HepG2 (cell line): Measurements from ENCODE around the gene TCF25. TPM values are rescaled to one million over a fixed set of nuclear protein-coding genes. Genes with fewer than 3 reads are reported as not detected.

Experiments used
- CHD2 ChIP-seq: IDR thresholded peaks from 2 replicates; pipeline ENCODE4 v1.6.1; 2011; ENCODE audit warnings: low read depth, low read length, improper control_type of control experiment
- FIP1L1 ChIP-seq: fragments of 200-400 bp; formaldehyde crosslinking; IDR thresholded peaks from 2 replicates; pipeline ENCODE4 v1.6.1; 2018; ENCODE audit warnings: low read depth, mild to moderate bottlenecking, low read length, moderate library complexity, borderline replicate concordance; ENCODE audit not compliant: insufficient read depth
- KDM5A ChIP-seq: fragments of 200-600 bp; sonication (generic); IDR thresholded peaks from 2 replicates; pipeline ENCODE4 v1.7.0; 2018; ENCODE audit warnings: antibody characterized with exemption, mild to moderate bottlenecking, low read length, borderline replicate concordance
- MLLT10 ChIP-seq: sonication (generic); formaldehyde crosslinking; IDR thresholded peaks from 2 replicates; pipeline ENCODE4 v1.4.0; 2020; ENCODE audit warnings: missing genetic modification reagents
- TCF12 ChIP-seq, 2 experiments: fragments of 450-650 bp in 1 of 2; sonication (generic) in 1 of 2; formaldehyde crosslinking in 1 of 2; IDR thresholded peaks; 2 replicates each; pipeline versions ENCODE4 v1.6.1 to v1.8.0; 2017 to 2022; ENCODE audit warnings: antibody characterized with exemption in 1 of 2, mild to moderate bottlenecking in 1 of 2, missing genetic modification reagents in 1 of 2, moderate library complexity in 1 of 2
- TGIF2 ChIP-seq: IDR thresholded peaks from 2 replicates; pipeline ENCODE4 v1.6.1; 2016; ENCODE audit warnings: control low read depth, missing compliant biosample characterization
- ZBTB8A ChIP-seq: sonication (generic); formaldehyde crosslinking; IDR thresholded peaks from 2 replicates; pipeline ENCODE4 v1.4.0; 2020; ENCODE audit warnings: mild to moderate bottlenecking, low read depth, missing genetic modification reagents, borderline replicate concordance
- ZFP41 ChIP-seq: sonication (generic); formaldehyde crosslinking; IDR thresholded peaks from 2 replicates; pipeline ENCODE4 v1.4.0; 2020; ENCODE audit warnings: mild to moderate bottlenecking, missing genetic modification reagents, borderline replicate concordance
- ZNF230 ChIP-seq: sonication (generic); formaldehyde crosslinking; IDR thresholded peaks from 2 replicates; pipeline ENCODE4 v1.4.0; 2020; ENCODE audit warnings: mild to moderate bottlenecking, missing genetic modification reagents
- ZNF343 ChIP-seq: sonication (generic); formaldehyde crosslinking; IDR thresholded peaks from 2 replicates; pipeline ENCODE4 v1.4.0; 2020; ENCODE audit warnings: mild to moderate bottlenecking, missing genetic modification reagents
- ZNF839 ChIP-seq: sonication (generic); formaldehyde crosslinking; IDR thresholded peaks from 2 replicates; pipeline ENCODE4 v1.4.0; 2020; ENCODE audit warnings: missing genetic modification reagents, mild to moderate bottlenecking, borderline replicate concordance
- ZNF883 ChIP-seq: sonication (generic); formaldehyde crosslinking; IDR thresholded peaks from 2 replicates; pipeline ENCODE4 v1.5.1; 2020; ENCODE audit warnings: mild to moderate bottlenecking, missing genetic modification reagents; ENCODE audit errors: not compliant biosample characterization
- ZSCAN12 ChIP-seq: sonication (generic); formaldehyde crosslinking; IDR thresholded peaks from 2 replicates; pipeline ENCODE4 v1.9.0; 2021; ENCODE audit warnings: mild to moderate bottlenecking, missing genetic modification reagents
- polyA plus RNA-seq, 8 experiments: library from polyadenylated mRNA; depleted of rRNA in 3 of 8; stranded (reverse) in 7 of 8; unstranded in 1 of 8; fragments of >200 nt; fragmentation: Illumina TruSeq in 4 of 8; extraction: Trizol in 4 of 8; gene quantifications; 2 replicates each; pipeline versions ENCODE4 v1.2.1 to v1.2.3, GENCODE V29; 2011 to 2016; ENCODE audit warnings: low read depth in 4 of 8, missing spikeins in 1 of 8, mixed read lengths in 1 of 8; ENCODE audit not compliant: insufficient read depth in 1 of 8
- total RNA-seq, 5 experiments: library from RNA; depleted of rRNA; stranded (reverse); fragments of >200 nt; fragmentation: Illumina TruSeq; extraction: Trizol; gene quantifications; 2 replicates each; pipeline ENCODE4 v1.2.3, GENCODE V29; 2016; ENCODE audit warnings: low read depth in 1 of 5
- TF ChIP-seq, protein P1 (sequence below): IDR thresholded peaks from 2 replicates; pipeline ENCODE4 v1.6.1; 2016; ENCODE audit warnings: missing biosample characterization, missing genetic modification reagents, low read depth
- TF ChIP-seq, protein P2 (sequence below): sonication (generic); formaldehyde crosslinking; IDR thresholded peaks from 2 replicates; pipeline ENCODE4 v1.4.0; 2020; ENCODE audit warnings: missing genetic modification reagents, borderline replicate concordance
- TF ChIP-seq, protein P3 (sequence below): IDR thresholded peaks from 2 replicates; pipeline ENCODE4 v1.6.1; 2012; ENCODE audit warnings: inconsistent platforms
- TF ChIP-seq, protein P4 (sequence below), 2 experiments: sonication (generic) in 1 of 2; formaldehyde crosslinking in 1 of 2; IDR thresholded peaks; 2 replicates each; pipeline versions ENCODE4 v1.6.1 to v1.9.0; 2014 to 2022; ENCODE audit warnings: antibody characterized with exemption in 1 of 2, borderline replicate concordance in 1 of 2, inconsistent platforms in 1 of 2, low read depth in 1 of 2, missing genetic modification reagents in 1 of 2

TCF25 gene
- total and polyA plus RNA-seq, 2 of the 13 experiments (the other 11 are each of a cell fraction or from before 2014, with no cell fraction given) = 138 to 206 TPM

DNA sequence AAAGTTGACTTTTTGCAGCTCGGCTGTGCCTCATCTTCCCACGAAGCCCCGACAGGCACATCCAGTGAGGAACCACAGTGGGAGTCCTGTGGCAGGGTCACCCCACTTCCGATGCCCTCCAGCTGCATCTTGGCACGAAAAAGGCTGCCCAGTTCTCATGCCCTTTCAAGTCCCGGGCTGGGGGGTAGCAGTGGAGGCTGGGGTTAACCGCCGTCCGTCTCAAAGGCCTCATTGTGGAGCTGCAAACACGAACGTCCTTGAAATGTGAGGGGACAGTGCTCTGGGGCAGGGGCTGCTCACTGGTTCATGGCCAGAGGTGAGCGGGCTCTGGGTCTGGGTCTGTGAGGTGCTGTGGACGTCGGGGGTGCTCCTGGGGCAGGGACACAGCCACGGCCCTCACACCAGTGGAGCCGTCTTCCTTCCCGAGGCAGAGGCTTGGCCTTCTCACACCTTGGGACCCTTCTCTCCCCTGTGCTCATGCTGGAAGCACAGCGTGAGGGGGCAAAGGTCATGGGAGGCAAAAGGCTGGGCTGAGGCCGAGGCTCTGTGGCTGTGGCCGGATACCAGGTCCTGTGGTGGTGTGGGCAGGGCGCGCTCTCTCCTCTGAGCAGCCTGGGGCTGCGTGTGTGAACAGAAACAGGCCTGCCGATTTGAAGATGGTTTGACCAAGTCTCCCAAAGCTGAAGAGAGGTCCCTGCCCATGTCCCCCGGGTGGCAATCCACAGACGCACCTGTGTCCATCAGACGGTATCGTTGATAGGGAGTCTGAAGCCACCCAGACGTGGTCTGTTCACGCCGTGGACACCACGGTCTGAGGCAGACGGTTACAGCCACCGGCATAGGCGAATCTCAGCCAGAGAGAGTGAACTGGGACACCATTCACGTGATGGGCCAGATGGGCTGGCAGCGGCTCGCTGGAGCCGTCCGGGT lies 42.2 kb downstream of the TCF25 start (continued):
- TF ChIP-seq, protein P1, sequence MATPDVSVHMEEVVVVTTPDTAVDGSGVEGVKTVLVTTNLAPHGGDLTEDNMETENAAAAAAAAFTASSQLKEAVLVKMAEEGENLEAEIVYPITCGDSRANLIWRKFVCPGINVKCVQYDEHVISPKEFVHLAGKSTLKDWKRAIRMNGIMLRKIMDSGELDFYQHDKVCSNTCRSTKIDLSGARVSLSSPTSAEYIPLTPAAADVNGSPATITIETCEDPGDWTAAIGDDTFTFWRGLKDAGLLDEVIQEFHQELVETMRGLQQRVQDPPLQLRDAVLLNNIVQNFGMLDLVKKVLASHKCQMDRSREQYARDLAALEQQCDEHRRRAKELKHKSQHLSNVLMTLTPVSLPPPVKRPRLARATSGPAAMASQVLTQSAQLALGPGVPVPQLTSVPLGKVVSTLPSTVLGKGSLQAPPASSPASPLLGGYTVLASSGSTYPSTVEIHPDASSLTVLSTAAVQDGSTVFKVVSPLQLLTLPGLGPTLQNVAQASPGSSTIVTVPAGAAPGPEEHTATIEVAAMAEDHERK (CRISPR knock-in tag) = no peak
- TF ChIP-seq ZSCAN12 (CRISPR knock-in tag) (peak; percentile 71; the same call in 1 of the 2 replicates), FIP1L1 (no peak), KDM5A (no peak), ZNF839 (peak; percentile 95; the same call in 1 of the 2 replicates), ZNF230 (CRISPR knock-in tag) (peak; percentile 96), TGIF2 (CRISPR knock-in tag) (no peak), TCF12 (IDR thresholded peaks at IDR 0.05) (no peak), TCF12 (CRISPR knock-in tag; IDR thresholded peaks at IDR 0.05) (peak; percentile 72; the same call in 1 of the 2 replicates), ZBTB8A (peak; percentile 74; the same call in 1 of the 2 replicates), MLLT10 (CRISPR knock-in tag) (no peak), ZFP41 (CRISPR knock-in tag) (peak; percentile 97), ZNF343 (CRISPR knock-in tag) (peak; percentile 33; the same call in 1 of the 2 replicates), ZNF883 (CRISPR knock-in tag) (peak; percentile 94), CHD2 (no peak)
- TF ChIP-seq, protein P2, sequence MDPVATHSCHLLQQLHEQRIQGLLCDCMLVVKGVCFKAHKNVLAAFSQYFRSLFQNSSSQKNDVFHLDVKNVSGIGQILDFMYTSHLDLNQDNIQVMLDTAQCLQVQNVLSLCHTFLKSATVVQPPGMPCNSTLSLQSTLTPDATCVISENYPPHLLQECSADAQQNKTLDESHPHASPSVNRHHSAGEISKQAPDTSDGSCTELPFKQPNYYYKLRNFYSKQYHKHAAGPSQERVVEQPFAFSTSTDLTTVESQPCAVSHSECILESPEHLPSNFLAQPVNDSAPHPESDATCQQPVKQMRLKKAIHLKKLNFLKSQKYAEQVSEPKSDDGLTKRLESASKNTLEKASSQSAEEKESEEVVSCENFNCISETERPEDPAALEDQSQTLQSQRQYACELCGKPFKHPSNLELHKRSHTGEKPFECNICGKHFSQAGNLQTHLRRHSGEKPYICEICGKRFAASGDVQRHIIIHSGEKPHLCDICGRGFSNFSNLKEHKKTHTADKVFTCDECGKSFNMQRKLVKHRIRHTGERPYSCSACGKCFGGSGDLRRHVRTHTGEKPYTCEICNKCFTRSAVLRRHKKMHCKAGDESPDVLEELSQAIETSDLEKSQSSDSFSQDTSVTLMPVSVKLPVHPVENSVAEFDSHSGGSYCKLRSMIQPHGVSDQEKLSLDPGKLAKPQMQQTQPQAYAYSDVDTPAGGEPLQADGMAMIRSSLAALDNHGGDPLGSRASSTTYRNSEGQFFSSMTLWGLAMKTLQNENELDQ (CRISPR knock-in tag) = peak; percentile 89
- TF ChIP-seq, protein P3, sequence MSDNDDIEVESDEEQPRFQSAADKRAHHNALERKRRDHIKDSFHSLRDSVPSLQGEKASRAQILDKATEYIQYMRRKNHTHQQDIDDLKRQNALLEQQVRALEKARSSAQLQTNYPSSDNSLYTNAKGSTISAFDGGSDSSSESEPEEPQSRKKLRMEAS = no peak
- TF ChIP-seq, protein P4, sequence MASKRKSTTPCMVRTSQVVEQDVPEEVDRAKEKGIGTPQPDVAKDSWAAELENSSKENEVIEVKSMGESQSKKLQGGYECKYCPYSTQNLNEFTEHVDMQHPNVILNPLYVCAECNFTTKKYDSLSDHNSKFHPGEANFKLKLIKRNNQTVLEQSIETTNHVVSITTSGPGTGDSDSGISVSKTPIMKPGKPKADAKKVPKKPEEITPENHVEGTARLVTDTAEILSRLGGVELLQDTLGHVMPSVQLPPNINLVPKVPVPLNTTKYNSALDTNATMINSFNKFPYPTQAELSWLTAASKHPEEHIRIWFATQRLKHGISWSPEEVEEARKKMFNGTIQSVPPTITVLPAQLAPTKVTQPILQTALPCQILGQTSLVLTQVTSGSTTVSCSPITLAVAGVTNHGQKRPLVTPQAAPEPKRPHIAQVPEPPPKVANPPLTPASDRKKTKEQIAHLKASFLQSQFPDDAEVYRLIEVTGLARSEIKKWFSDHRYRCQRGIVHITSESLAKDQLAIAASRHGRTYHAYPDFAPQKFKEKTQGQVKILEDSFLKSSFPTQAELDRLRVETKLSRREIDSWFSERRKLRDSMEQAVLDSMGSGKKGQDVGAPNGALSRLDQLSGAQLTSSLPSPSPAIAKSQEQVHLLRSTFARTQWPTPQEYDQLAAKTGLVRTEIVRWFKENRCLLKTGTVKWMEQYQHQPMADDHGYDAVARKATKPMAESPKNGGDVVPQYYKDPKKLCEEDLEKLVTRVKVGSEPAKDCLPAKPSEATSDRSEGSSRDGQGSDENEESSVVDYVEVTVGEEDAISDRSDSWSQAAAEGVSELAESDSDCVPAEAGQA (IDR thresholded peaks at IDR 0.05; ENCODE audit: low read depth) = no peak
- TF ChIP-seq, protein P4 (CRISPR knock-in tag; IDR thresholded peaks at IDR 0.05; ENCODE audit: borderline replicate concordance) = no peak
